ENCODE measurements around the gene PCDHAC2.

PCDHAC2 gene

GRCh38 chr5:140934964-140935606, 31.2 kb upstream of the PCDHAC2 start:
- TF ChIP-seq, protein P1, sequence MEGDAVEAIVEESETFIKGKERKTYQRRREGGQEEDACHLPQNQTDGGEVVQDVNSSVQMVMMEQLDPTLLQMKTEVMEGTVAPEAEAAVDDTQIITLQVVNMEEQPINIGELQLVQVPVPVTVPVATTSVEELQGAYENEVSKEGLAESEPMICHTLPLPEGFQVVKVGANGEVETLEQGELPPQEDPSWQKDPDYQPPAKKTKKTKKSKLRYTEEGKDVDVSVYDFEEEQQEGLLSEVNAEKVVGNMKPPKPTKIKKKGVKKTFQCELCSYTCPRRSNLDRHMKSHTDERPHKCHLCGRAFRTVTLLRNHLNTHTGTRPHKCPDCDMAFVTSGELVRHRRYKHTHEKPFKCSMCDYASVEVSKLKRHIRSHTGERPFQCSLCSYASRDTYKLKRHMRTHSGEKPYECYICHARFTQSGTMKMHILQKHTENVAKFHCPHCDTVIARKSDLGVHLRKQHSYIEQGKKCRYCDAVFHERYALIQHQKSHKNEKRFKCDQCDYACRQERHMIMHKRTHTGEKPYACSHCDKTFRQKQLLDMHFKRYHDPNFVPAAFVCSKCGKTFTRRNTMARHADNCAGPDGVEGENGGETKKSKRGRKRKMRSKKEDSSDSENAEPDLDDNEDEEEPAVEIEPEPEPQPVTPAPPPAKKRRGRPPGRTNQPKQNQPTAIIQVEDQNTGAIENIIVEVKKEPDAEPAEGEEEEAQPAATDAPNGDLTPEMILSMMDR (IDR thresholded peaks at IDR 0.05; ENCODE audit: control insufficient read depth, insufficient read depth, low read depth, low read length, missing control alignments) = no peak
- DNase-seq (ENCODE audit: low read depth) = no peak
- H3K4me3 ChIP-seq (ENCODE audit: control insufficient read depth, low read depth, low read length) = no peak overlapping the region

DNA sequence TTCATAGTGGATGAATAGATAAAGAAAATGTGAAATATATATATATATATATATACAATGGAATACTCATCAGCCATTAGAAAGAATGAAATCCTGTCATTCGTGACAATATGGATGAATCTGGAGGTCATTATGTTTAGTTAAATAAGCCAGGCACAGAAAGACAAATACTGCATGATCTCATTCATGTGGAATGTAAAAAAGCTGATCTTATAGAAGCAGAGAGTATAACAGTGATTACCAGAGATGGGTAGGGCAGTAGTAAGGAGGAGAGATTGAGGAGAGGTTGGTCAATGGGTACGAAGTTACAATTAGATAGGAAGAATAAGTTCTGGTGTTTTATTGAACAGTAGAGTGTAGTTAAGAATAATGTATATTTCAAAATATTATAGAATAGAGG, 19.7 kb upstream of the PCDHAC2 start:
- TF ChIP-seq, protein P1 (IDR thresholded peaks at IDR 0.05; ENCODE audit: control insufficient read depth, insufficient read depth, low read depth, low read length, missing control alignments) = no peak
- H3K4me3 ChIP-seq (ENCODE audit: control insufficient read depth, low read depth, low read length) = no peak overlapping the region
- DNase-seq (ENCODE audit: low read depth) = no peak

GRCh38 chr5:140951636-140952035, 14.6 kb upstream of the PCDHAC2 start:
- H3K4me3 ChIP-seq (ENCODE audit: control insufficient read depth, low read depth, low read length) = no peak overlapping the region
- TF ChIP-seq, protein P1 (IDR thresholded peaks at IDR 0.05; ENCODE audit: control insufficient read depth, insufficient read depth, low read depth, low read length, missing control alignments) = no peak

DNA sequence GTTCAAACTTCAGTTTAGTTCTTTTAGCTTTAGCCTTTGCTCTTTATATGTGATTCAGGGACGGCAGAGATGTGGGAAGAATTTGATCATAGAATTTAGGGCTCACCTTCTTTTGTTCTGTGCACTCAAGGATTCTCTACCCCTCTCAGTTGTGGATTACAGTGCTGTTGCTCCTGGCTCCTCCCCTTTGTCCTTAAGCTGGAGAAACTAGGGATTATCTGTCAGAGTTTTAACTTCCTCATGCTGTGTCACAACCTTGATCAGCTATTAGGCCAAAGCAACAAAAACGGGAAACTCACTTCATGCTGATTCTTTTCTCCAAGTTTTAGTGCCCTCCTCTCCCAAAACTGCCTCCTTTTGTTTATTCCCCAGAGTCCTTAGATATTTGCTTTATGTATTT, 13.0 kb upstream of the PCDHAC2 start:
- no peak overlapping the region for H3K4me3 ChIP-seq (ENCODE audit: control insufficient read depth, low read depth, low read length)
- DNase-seq (ENCODE audit: low read depth) = no peak
- TF ChIP-seq, protein P1 (IDR thresholded peaks at IDR 0.05; ENCODE audit: control insufficient read depth, insufficient read depth, low read depth, low read length, missing control alignments) = no peak

More at GRCh38 chr5:140951636-140952035, 14.6 kb upstream of the PCDHAC2 start:
- no peak for DNase-seq (ENCODE audit: low read depth)

- no peak for DNase-seq (ENCODE audit: low read depth)
- H3K4me3 ChIP-seq (ENCODE audit: control insufficient read depth, low read depth, low read length) = no peak overlapping the region
- TF ChIP-seq, protein P1 (IDR thresholded peaks at IDR 0.05; ENCODE audit: control insufficient read depth, insufficient read depth, low read depth, low read length, missing control alignments) = no peak
These were observed 4.1 kb upstream of the PCDHAC2 start for GRCh38 chr5:140962190-140962589.

GRCh38 chr5:140964356-140964755, 1.9 kb upstream of the PCDHAC2 start:
- no peak overlapping the region for H3K4me3 ChIP-seq (ENCODE audit: control insufficient read depth, low read depth, low read length)
- TF ChIP-seq, protein P1 (IDR thresholded peaks at IDR 0.05; ENCODE audit: control insufficient read depth, insufficient read depth, low read depth, low read length, missing control alignments) = no peak
- DNase-seq (ENCODE audit: low read depth) = no peak

All from AG09309 (cell line).